SKM-1 treated with dmso at 0.1 percent for 144 hours (cell line): Measurements from ENCODE around the gene PLOD3.
A peak's percentile ranks its signal among the peaks of the same experiment; 100 is the strongest.

Experiments used
- DNase-seq: peaks from one replicate; lab custom pipeline; 2025; ENCODE audit not compliant: unreplicated experiment; lab: John Stamatoyannopoulos, UW

The PLOD3 gene

DNA sequence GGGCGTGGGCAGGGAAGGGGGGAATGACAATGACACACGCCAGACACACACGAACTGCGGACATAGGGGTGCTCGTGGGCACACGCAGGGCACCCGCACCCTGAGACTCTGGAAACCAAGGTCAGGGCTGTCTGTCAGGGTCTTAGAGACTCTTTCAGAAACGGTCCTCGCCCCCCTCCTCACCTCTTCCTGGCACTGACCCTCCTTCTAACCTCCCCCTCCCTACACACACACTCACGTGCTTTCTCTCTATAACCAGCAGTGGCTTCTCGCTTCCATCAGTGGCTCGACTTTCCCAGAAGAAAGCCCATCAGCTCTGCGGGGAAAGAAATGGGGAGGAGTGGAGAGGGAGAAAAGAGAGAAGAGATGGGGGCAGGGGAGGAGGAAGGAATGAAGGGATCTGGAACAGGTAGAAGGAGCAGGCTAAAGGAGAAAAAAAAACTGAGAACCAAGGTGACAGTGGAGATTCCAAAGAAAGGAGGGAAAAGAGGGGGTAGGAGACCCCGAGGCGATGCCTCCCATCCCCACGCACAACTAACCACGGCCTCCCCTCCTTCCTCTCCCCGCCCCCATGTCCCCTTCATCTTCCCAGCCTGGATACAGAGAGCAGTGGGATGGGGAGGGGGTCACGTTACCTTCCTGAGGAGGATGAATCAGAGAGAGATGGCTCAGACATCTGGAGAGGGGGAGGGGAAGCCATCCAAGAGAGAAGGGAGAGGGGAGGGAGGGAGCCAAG is 50.3 kb downstream of the PLOD3 start:
- no peak for DNase-seq

- no peak for DNase-seq
Observed at GRCh38 chr7:101166648-101166908, 50.8 kb downstream of the PLOD3 start.

- DNase-seq, result no peak
Observed at GRCh38 chr7:101165958-101166647, 51.3 kb downstream of the PLOD3 start.

GRCh38 chr7:101165075-101165957 is 52.1 kb downstream of the PLOD3 start, which contains the start of gene VGF:
TSS of gene VGF (minus strand) at chr7:101165569. CDS start at chr7:101164843, 726 bp downstream.
- DNase-seq, result peak; percentile 77

DNA sequence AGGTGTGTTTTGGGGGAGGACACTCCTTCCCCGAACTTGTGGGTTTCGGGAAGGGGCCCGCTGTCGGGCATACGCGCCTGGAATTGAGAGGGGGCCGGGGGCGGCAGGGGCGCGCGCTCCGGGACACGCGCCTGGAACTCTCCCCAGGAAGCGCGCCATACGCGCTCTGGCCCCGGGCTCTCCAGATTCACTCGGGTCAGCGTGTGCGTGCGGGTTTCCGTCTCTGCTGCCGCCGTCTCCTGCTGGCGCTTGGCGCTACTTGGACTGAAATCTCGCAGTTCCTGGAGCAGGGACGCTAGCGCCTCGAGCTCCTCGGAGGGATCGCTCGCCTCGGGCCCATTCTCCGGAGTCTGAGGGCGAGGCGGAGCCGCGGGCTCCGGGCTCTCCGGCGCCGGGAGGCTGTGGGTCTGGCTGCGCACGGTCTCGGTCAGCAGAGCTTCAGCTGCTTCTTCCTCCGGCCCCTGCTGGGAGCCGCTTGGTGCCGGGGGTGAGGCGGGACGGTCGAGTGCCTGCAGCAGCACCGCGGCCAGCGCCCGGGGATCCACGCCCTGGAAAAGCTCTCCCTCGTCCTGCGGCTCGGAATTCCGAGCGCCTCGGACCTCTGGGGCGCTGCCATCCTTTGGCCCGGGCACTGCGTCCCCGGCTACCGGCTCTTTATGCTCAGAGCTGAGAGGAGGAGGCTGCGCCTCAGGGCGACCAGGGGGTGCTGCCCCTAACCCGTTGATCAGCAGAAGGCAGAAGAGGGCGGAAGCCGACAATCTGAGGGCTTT is 53.1 kb downstream of the PLOD3 start:
- DNase-seq, result no peak

DNA sequence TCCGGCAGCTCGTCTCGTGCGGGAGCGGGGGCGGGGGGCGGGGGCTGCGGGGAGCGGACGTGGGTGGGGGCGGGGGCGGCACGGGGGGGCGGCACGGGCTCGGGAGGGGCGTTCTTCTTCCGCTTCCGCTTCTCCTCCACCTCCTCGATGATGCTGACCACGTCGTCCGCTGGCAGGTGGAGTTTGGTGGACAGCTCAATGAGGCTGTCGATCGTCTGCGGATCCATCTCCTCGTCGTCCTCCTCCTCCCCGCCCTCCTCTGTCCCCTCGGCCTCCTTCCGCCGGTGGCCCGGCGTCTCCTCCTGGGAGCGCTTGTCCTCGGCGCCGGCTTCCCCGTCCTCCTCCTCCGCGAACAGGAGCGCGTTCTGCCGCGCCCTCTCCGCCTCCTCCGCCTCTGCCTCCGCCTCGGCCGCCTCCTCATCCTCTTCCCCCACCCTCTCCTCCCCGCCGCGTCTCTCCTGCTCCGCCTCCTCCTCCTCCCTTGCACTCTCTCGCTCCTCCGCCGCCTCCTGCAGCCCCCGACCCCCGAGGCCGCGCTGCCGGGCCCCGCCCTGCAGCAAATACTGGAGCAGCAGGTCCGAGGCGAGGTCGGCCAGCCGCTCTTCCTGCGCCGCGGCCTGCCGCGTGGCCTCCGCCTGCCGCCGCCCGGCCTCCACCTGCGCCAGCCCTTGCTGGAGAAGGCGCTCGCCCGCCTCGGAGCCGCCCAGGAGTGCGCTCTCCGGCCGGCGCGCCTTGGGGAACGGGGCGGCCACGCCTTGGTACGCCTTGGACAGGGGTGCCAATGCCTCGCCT is 53.9 kb downstream of the PLOD3 start:
- no peak for DNase-seq

- DNase-seq, result peak; percentile 36
Observed at GRCh38 chr7:101162551-101163278, 54.7 kb downstream of the PLOD3 start.

GRCh38 chr7:101161692-101162471 is 55.5 kb downstream of the PLOD3 start:
- DNase-seq, result no peak

DNA sequence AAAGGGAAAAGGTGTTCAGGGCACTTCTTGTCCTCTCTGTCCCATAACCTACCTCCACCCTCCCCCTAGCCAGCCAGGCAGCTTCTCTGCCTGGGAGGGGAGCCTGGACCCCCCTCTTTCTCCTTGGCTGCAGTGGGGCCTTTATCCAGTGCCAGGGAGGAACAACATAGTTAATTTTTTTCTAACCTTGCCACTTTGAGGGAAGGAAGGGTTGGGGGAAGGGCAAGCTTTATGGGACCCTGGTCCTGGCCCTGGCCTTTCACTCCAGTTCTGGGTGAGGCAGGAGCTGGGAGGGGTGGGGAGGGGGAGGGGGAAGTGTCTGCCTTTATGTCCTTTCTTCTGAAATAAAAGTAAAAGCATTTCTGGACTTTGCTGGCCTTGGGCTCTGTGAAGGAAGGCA is 56.5 kb downstream of the PLOD3 start:
- no peak for DNase-seq

- no peak for DNase-seq
Observed at GRCh38 chr7:101159696-101160674, 57.4 kb downstream of the PLOD3 start.

- no peak for DNase-seq
Observed at GRCh38 chr7:101156866-101157589, 60.4 kb downstream of the PLOD3 start.

DNA sequence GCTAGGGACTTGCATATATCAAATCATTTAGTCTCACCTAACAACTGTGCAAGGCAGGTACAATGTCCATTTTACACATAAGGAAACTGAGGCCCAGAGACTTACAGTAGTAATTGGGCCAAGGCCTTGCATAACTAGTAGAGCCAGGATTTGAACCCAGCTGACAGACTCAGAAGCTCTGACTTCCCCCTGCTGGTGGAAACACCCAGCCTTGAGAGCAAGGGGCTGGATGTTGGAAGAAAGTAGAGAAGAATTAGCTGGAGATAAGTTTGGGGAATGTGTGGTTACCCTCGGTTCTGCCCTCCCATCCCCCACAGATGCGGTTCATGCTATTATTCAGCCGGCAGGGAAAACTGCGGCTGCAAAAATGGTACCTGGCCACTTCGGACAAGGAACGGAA is 61.1 kb downstream of the PLOD3 start:
- DNase-seq, result no peak
